Measurements from ENCODE around the gene SCAF11.
"Not testable (repeated sequence)": the region's sequence is repeated elsewhere in the genome, so short reads cannot be mapped to it uniquely, and the experiment has no call there.

Gene SCAF11

DNA sequence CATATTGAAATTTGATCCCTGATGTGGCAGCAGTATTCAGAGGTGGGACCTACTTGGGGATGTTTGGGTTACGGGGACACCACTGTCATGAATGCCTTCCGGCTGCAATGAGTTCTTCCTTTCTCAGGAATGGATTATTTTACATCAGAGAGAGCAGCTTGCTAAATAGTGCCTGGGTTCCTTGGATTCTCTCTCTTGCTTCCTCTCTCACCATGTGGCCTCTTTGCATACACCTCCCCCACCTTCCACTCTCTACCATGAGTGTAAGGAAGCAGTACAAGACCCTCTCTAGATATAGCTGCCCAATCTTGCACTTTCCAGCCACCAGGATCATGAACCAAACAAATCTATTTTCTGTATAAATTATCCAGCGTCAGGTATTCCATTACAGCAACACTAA is 15.4 kb upstream of the SCAF11 start:
- TF ChIP-seq POLR2A (IDR thresholded peaks at IDR 0.05; ENCODE audit: extremely low read depth, insufficient read length) (no peak), MYC (IDR thresholded peaks at IDR 0.05; ENCODE audit: low read depth, low read length) (peak; percentile 43; the same call in 1 of the 2 replicates)
- TF ChIP-seq, protein P1, sequence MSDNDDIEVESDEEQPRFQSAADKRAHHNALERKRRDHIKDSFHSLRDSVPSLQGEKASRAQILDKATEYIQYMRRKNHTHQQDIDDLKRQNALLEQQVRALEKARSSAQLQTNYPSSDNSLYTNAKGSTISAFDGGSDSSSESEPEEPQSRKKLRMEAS (IDR thresholded peaks at IDR 0.05; ENCODE audit: low read depth, low read length) = peak; percentile 42
- TF ChIP-seq, protein P2, sequence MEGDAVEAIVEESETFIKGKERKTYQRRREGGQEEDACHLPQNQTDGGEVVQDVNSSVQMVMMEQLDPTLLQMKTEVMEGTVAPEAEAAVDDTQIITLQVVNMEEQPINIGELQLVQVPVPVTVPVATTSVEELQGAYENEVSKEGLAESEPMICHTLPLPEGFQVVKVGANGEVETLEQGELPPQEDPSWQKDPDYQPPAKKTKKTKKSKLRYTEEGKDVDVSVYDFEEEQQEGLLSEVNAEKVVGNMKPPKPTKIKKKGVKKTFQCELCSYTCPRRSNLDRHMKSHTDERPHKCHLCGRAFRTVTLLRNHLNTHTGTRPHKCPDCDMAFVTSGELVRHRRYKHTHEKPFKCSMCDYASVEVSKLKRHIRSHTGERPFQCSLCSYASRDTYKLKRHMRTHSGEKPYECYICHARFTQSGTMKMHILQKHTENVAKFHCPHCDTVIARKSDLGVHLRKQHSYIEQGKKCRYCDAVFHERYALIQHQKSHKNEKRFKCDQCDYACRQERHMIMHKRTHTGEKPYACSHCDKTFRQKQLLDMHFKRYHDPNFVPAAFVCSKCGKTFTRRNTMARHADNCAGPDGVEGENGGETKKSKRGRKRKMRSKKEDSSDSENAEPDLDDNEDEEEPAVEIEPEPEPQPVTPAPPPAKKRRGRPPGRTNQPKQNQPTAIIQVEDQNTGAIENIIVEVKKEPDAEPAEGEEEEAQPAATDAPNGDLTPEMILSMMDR (IDR thresholded peaks at IDR 0.05; ENCODE audit: low read depth, low read length) = no peak
- H3K4me3 ChIP-seq (ENCODE audit: low read depth, low read length) = no peak overlapping the region
- DNase-seq (ENCODE audit: low read depth) = peak; percentile 11

DNA sequence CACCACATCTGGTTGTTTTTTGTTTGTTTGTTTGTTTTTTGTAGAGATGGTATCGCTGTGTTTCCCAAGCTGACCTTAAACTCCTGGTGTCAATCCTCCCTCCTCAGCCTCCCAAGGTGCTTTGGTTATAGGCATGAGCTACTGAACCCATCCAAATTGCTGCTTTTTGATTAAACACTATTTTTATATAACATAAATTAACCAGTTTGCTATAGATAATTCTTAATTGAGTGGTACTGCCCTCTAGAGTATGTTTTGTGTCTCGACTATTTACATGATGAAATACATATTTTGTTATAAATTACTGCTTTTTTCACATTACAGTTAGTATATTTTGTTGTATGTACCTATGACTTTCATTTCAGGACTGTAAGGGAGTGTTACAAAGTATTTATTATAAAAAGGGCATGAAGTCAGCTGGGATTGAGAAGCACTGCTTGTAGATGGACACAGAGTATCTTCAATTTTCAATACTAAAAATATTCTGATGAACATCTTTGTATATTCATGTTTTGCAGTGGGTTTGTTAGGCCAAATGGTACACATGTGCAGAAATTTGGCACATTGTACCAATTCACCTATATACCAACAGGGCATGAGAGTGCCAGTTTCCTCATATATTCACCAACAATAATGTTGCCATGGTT is 14.9 kb upstream of the SCAF11 start:
- DNase-seq (ENCODE audit: low read depth) = peak; percentile 13
- TF ChIP-seq, protein P2 (IDR thresholded peaks at IDR 0.05; ENCODE audit: low read depth, low read length) = peak; percentile 5
- TF ChIP-seq POLR2A (IDR thresholded peaks at IDR 0.05; ENCODE audit: extremely low read depth, insufficient read length) = no peak
- no peak overlapping the region for H3K4me3 ChIP-seq (ENCODE audit: low read depth, low read length)

DNA sequence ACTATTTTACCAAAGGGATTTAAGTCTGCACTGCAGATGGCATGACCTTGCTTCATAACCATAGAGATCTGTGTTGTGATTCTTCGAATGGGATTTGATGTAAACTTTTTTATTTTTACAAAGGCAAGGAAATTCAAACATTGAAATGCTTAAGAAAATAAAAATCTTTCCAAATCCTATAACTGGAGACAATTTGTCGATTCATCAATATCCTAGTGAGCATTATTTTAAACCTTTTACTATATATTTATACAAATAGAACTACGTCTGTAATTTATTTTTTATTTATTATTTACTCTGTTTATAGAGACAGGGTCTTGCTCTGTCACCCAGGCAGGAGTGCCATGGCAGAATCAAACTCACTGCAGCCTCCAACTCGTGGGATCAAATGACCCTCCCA is 14.3 kb upstream of the SCAF11 start:
- no peak for DNase-seq (ENCODE audit: low read depth)

DNA sequence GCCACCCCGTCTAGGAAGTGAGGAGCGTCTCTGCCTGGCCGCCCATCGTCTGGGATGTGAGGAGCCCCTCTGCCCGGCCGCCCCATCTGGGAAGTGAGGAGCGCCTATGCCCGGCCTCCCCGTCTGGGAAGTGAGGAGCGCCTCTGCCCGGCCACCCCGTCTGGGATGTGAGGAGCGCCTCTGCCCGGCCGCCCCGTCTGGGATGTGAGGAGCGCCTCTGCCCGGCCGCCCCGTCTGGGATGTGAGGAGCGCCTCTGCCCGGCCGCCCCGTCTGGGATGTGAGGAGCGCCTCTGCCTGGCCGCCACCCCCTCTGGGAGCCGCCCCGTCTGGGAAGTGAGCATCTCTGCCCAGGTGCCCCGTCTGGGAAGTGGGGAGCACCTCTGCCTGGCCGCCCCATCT is 9.7 kb upstream of the SCAF11 start:
- not testable (repeated sequence) for H3K4me3 ChIP-seq (ENCODE audit: low read depth, low read length); DNase-seq (ENCODE audit: low read depth)

More for the DNA sequence above, 14.3 kb upstream of the SCAF11 start:
- H3K4me3 ChIP-seq (ENCODE audit: low read depth, low read length) = no peak overlapping the region
- TF ChIP-seq MYC (IDR thresholded peaks at IDR 0.05; ENCODE audit: low read depth, low read length) (no peak), POLR2A (IDR thresholded peaks at IDR 0.05; ENCODE audit: extremely low read depth, insufficient read length) (no peak)
- TF ChIP-seq, protein P2 (IDR thresholded peaks at IDR 0.05; ENCODE audit: low read depth, low read length) = no peak
- TF ChIP-seq, protein P1 (IDR thresholded peaks at IDR 0.05; ENCODE audit: low read depth, low read length) = no peak

DNA sequence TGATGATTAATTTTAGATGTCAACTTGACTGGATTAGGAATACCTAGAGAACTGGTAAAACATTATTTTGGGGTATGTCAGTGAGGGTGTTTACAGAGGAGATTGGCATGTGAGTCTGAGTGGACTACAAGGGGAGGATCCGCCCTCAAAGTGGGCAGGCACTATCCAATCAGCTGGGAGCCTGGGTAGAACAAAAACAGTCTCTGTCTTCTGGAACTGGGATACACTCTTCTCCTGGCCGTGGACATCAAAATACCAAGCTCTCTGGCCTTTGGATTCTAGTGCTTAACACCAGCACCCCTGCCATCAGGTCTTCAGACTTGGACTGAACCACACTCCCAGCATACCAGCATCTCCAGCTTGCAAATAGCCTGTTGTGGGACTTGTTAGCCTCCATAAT is 4.4 kb upstream of the SCAF11 start:
- no peak for DNase-seq (ENCODE audit: low read depth)
- H3K4me3 ChIP-seq (ENCODE audit: low read depth, low read length) = no peak overlapping the region
- TF ChIP-seq, protein P2 (IDR thresholded peaks at IDR 0.05; ENCODE audit: low read depth, low read length) = no peak
- TF ChIP-seq POLR2A (IDR thresholded peaks at IDR 0.05; ENCODE audit: extremely low read depth, insufficient read length) (no peak), MYC (IDR thresholded peaks at IDR 0.05; ENCODE audit: low read depth, low read length) (no peak)
- TF ChIP-seq, protein P1 (IDR thresholded peaks at IDR 0.05; ENCODE audit: low read depth, low read length) = no peak

DNA sequence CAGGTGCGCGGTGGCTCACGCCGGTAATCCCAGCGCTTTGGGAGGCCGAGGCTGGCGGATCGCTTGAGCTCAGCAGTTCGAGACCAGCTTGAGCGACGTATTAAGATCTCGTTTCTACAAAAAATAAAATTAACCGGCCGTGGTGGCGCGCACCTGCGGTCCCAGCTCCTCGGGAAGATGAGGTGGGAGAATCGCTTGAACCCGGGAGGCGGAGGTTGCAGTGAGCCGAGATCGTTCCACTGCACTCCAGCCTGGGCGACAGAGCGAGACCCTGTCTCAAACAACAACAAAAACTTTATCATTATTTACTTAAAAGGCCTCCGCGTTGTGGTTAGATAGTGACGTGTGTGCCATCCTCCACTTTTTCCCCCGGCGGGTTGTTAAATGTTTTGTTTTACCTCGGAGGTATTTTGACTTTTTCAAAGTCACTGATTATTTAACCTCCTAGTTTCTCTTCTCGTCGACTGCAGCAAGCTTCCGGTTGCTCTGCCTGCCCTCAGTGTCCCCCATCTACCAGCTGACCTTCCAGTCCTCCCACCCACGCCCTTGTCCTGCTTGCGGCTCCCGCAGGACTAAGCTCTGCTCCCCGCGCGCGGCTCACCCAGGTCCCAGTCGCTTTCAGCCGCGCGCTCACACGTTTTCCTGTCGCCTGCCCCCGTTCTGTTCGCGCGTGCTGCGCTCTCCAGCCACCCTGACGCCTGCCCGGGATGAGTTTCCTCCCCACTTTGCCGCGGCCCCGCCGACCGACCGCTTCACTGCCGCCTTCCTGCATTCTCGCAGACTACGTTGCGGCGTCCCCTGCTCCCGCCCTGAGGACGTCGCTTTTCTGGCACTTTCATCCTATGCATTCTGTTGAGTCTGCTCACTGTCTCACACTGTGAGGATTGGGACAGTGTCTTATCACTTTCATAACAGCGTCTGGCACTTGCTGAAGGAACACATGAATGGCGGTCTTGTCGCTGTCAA is 1.2 kb upstream of the SCAF11 start:
- peak; percentile 95 for DNase-seq (ENCODE audit: low read depth)
- H3K4me3 ChIP-seq (ENCODE audit: low read depth, low read length) = peak overlapping the region; percentile 73
- TF ChIP-seq, protein P1 (IDR thresholded peaks at IDR 0.05; ENCODE audit: low read depth, low read length) = no peak; the same call in none of the 2 replicates
- peak; percentile 89 for TF ChIP-seq POLR2A (IDR thresholded peaks at IDR 0.05; ENCODE audit: extremely low read depth, insufficient read length)
- peak; percentile 77 for TF ChIP-seq MYC (IDR thresholded peaks at IDR 0.05; ENCODE audit: low read depth, low read length)
- TF ChIP-seq, protein P2 (IDR thresholded peaks at IDR 0.05; ENCODE audit: low read depth, low read length) = no peak

All from NB4 (cell line).